K562 (cell line): Measurements from ENCODE around the gene ZBTB33. TPM values are rescaled to one million over a fixed set of nuclear protein-coding genes. Genes with fewer than 3 reads are reported as not detected.
A peak's percentile ranks its signal among the peaks of the same experiment; 100 is the strongest.

Source experiments
- ATF2 ChIP-seq: sonication (generic); formaldehyde crosslinking; IDR thresholded peaks from 2 replicates; pipeline ENCODE4 v1.8.1; 2022; ENCODE audit warnings: missing genetic modification reagents
- GTF2E2 ChIP-seq: fragments of 200-800 bp; sonication (Bioruptor generic); IDR thresholded peaks from 2 replicates; pipeline ENCODE4 v1.6.1; 2016; ENCODE audit warnings: missing genetic modification characterization, missing compliant biosample characterization
- POLR2AphosphoS2 ChIP-seq: IDR thresholded peaks from 2 replicates; pipeline ENCODE4 v1.6.1; 2012; ENCODE audit warnings: low read length, improper control_type of control experiment
- PREB ChIP-seq: sonication (generic); formaldehyde crosslinking; IDR thresholded peaks from 2 replicates; pipeline ENCODE4 v1.8.1; 2023; ENCODE audit warnings: mild to moderate bottlenecking, missing genetic modification reagents
- SNAPC5 ChIP-seq: fragments of 250-450 bp; sonication (Bioruptor Pico); IDR thresholded peaks from 2 replicates; pipeline ENCODE4 v1.8.0; 2021; ENCODE audit warnings: moderate library complexity, mild to moderate bottlenecking, inconsistent platforms
- ZNF24 ChIP-seq: fragments of 450-650 bp; IDR thresholded peaks from 2 replicates; pipeline ENCODE4 v1.6.1; 2016
- ZNF407 ChIP-seq: fragments of 450-650 bp; IDR thresholded peaks from 2 replicates; pipeline ENCODE4 v1.6.1; 2016; ENCODE audit warnings: low read depth
- ZNF717 ChIP-seq: fragments of 250-450 bp; sonication (Bioruptor Pico); IDR thresholded peaks from 2 replicates; pipeline ENCODE4 v1.5.0; 2021
- polyA plus RNA-seq, 8 experiments: library from polyadenylated mRNA; depleted of rRNA in 4 of 8; stranded (reverse) in 5 of 8; unstranded in 3 of 8; fragments of >200 nt; fragmentation: Nextera tagmentation in 2 of 8; fragmentation: Illumina TruSeq in 1 of 8; extraction: Ambion mirVana in 2 of 8; extraction: Trizol in 1 of 8; gene quantifications; 2 replicates each; pipeline versions ENCODE4 v1.2.1 to v1.2.3, GENCODE V29; 2011 to 2014; ENCODE audit warnings: inconsistent platforms in 1 of 8, missing spikeins in 1 of 8
- total RNA-seq, 7 experiments: library from RNA; depleted of rRNA in 6 of 7; stranded (reverse); fragments of >200 nt in 6 of 7; fragmentation: Illumina TruSeq in 2 of 7; extraction: Trizol in 2 of 7; gene quantifications; 2 replicates each; pipeline versions ENCODE4 v1.2.1 to v1.2.3, GENCODE V29; 2011 to 2021; ENCODE audit warnings: low replicate concordance in 1 of 7

Gene ZBTB33
- total and polyA plus RNA-seq, 9 of the 15 experiments (the other 6 are each of a cell fraction or from before 2014, with no cell fraction given), result 5.6 to 29.8 (median 15.6) TPM

GRCh38 chrX:120244395-120244734 lies 6.2 kb upstream of the ZBTB33 start (continued):
- TF ChIP-seq GTF2E2 (tag) (0 out of 2 replicates have a peak, but pooled peaks have one; percentile 11), ATF2 (CRISPR knock-in tag) (no peak), ZNF24 (no peak), SNAPC5 (CRISPR knock-in tag) (no peak), POLR2AphosphoS2 (no peak), ZNF717 (CRISPR knock-in tag) (no peak), ZNF407 (peak; percentile 24; the same call in 1 of the 2 replicates), PREB (no peak)
